GM12873 (cell line): ENCODE results near the gene SNAPC5.

Source experiments
- CTCF ChIP-seq: IDR thresholded peaks from 2 replicates; pipeline ENCODE4 v1.5.1; 2012; ENCODE audit warnings: low read depth, mild to moderate bottlenecking, moderate library complexity, low read length, control low read depth; ENCODE audit not compliant: insufficient read depth; ENCODE audit errors: missing control alignments

SNAPC5 gene

GRCh38 chr15:66474963-66475362 lies 22.6 kb downstream of the SNAPC5 start:
- TF ChIP-seq CTCF: no peak

DNA sequence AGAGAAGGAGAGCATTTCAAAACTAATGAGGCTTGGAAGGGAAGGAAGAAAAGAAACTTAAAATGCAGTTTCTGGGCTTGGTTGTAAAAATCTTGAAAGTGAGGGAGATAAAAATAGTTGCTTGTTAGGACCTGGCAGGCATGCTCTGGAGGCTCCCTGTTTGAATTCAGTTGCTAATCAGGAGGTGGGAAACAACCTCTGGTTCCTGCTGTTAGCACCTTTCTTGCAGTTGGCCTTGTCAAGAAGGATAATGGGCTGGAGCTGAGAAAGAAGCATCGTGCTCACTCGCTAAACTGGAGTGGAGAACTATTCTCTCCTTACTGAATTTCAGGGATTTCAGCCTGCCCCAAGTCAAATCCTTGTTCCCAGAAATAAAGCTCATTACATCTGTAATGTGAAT lies 23.4 kb downstream of the SNAPC5 start:
- no peak for TF ChIP-seq CTCF

GRCh38 chr15:66472176-66472999 lies 25.2 kb downstream of the SNAPC5 start:
- no peak for TF ChIP-seq CTCF

GRCh38 chr15:66462627-66463026 lies 34.9 kb downstream of the SNAPC5 start:
- TF ChIP-seq CTCF: no peak

DNA sequence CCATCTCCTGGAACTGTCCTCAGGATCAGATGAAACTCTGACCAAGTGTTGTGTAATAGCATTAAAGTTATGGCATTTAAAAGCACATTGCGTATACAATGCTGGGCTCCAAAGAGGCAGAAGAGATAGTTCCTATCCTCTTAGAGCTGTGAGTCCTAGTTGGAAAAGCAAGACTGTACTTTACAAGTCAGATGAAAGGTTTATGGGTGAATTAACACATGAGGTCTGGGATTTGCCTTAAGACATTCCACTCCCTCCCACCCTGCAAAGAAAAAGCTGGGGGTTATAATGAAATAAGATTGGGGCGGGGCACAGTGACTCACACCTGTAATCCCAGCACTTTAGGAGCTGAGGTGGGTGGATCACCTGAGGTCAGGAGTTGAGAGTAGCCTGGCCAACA lies 35.6 kb downstream of the SNAPC5 start:
- no peak for TF ChIP-seq CTCF

DNA sequence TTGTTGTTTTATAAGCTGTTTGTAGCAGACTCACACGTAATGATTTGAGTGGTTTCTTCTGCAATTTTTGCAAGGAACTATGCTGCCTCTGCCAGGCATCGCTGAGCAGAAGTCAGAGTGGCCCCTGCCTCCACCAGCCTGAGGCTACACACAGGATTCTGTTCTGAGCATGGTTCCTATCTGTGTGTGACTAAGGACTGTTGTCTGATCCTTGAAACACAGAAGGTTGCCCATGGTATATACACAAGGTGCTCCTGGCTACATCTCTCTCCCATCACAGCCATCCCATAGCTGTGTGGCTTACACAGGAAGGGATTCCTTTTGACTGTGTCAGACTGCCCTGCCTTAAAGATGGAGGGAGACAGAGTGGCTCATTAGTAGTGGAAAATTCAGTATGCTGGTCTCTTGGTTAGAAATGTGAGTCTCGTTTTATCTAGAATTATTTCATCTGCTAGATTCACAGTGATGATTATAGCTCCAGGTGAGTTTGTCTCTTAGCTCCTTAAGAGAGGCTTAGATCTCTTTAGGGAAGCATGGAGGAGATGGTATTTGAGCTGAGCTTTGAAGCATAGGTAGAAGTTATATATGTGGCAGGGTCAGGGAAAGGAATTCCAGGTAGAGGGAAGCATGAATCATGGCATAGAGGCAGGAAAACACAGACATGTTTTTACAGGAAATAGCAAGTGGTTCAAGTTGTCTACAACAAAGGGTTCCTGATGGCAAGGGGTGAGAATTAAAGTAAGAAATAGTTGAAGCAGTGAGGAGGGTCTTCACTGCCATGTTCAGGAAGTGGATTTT lies 37.5 kb downstream of the SNAPC5 start:
- no peak for TF ChIP-seq CTCF

GRCh38 chr15:66456211-66456610 lies 41.4 kb downstream of the SNAPC5 start:
- no peak for TF ChIP-seq CTCF
